Esophagus muscularis mucosa (tissue), 4 donors: ENCODE measurements around the gene VCL. TPM values are rescaled to one million over a fixed set of nuclear protein-coding genes. Genes with fewer than 3 reads are reported as not detected.

Source experiments
- DNase-seq: peaks from one replicate; pipeline ENCODE4 v3.0.0-alpha.2; 2017; ENCODE audit errors: extremely low spot score
- H3K27ac ChIP-seq, 4 donors: fragments of 200-600 bp; sonication (generic); replicated peaks in 1 of 4; 1 replicate in 3 of 4; 2 replicates in 1 of 4; pipeline ENCODE4 v1.5.1; 2016 to 2019; ENCODE audit warnings: mild to moderate bottlenecking in 1 of 4
- H3K27me3 ChIP-seq, 4 donors: fragments of 200-600 bp; sonication (generic); one replicate each; pipeline versions ENCODE4 v1.5.1 to v1.6.0; 2016 to 2019
- H3K36me3 ChIP-seq, 4 donors: fragments of 200-600 bp; sonication (generic); one replicate each; pipeline ENCODE4 v1.5.1; 2016 to 2019
- H3K4me1 ChIP-seq, 4 donors: fragments of 200-600 bp; sonication (generic); one replicate each; pipeline ENCODE4 v1.5.1; 2016 to 2019
- H3K4me3 ChIP-seq, 4 donors: fragments of 200-600 bp; sonication (generic); 1 replicate in 2 of 4; 2 replicates in 2 of 4; pipeline ENCODE4 v1.5.1; 2016 to 2019; ENCODE audit warnings: mild to moderate bottlenecking in 4 of 4, moderate library complexity in 1 of 4
- H3K9me3 ChIP-seq, 4 donors: fragments of 200-600 bp; sonication (generic); 1 replicate in 3 of 4; 2 replicates in 1 of 4; pipeline ENCODE4 v1.5.1; 2016 to 2019
- CTCF ChIP-seq, 3 experiments: fragments of 200-600 bp in 2 of 3; fragments of 450-650 bp in 1 of 3; sonication (generic) in 2 of 3; IDR thresholded peaks; one replicate each; pipeline ENCODE4 v1.5.1; 2017 to 2019; ENCODE audit warnings: antibody characterized with exemption in 3 of 3, mild to moderate bottlenecking in 2 of 3, moderate library complexity in 1 of 3
- EP300 ChIP-seq: sonication (generic); formaldehyde crosslinking; IDR thresholded peaks from one replicate; pipeline ENCODE4 v1.6.1; 2017; ENCODE audit warnings: antibody characterized with exemption
- POLR2A ChIP-seq: fragments of 450-650 bp; IDR thresholded peaks from one replicate; pipeline ENCODE4 v1.6.1; 2017; ENCODE audit warnings: antibody characterized with exemption, moderate library complexity, mild to moderate bottlenecking, low read depth
- POLR2AphosphoS5 ChIP-seq, 2 donors: sonication (generic); formaldehyde crosslinking; IDR thresholded peaks; one replicate each; pipeline ENCODE4 v1.6.1; 2017; ENCODE audit warnings: antibody characterized with exemption in 2 of 2
- WGBS: methylation state at CpG from one replicate; pipeline ENCODE4 v1.1.5; 2018; 5-methylcytosine and 5-hydroxymethylcytosine counted together
- intact Hi-C: fragments of 100-400 bp; cut with DNase I; formaldehyde crosslinking; loops from one replicate; pipeline ENCODE4 v1.15.1; 2023
- total RNA-seq, 4 donors: library from RNA; depleted of rRNA; stranded (reverse); fragments of >200 nt; gene quantifications; one replicate each; pipeline versions ENCODE4 v1.1.0 to v1.2.1, GENCODE V29; 2016

Gene VCL
- total RNA-seq, 4 donors from 2014 or later: 412 to 555 (median 448) TPM

GRCh38 chr10:74047871-74048270, 50.0 kb downstream of the VCL start:
- Histone ChIP-seq H3K4me1 (peaks cover 56 to 74% (median 68%) of the 10 kb centered on the region in 4 donors), H3K27ac (peak overlapping the region; percentile 28 to 58 (median 42)), H3K27me3 (no peaks in the 10 kb centered on the region)

GRCh38 chr10:74048433-74048832, 50.5 kb downstream of the VCL start:
- DNase-seq: no peak
- intact Hi-C loops: no loop called here
- Histone ChIP-seq H3K4me3 (no peak overlapping the region), H3K9me3 (no peaks in the 10 kb centered on the region), H3K4me1 (peaks cover 61 to 79% (median 73%) of the 10 kb centered on the region in 4 donors), H3K27me3 (no peaks in the 10 kb centered on the region), H3K27ac (peak overlapping the region in 2 of 4 donors; percentile 48 to 58), H3K36me3 (peaks cover 12 to 23% (median 16%) of the 10 kb centered on the region in 4 donors)
- 80% methylated on average over 2 of the region's 2 CpGs for WGBS
- TF ChIP-seq POLR2AphosphoS5 (IDR thresholded peaks at IDR 0.05) (no peak), EP300 (no peak), POLR2A (no peak), CTCF (IDR thresholded peaks at IDR 0.05) (no peak)

More at GRCh38 chr10:74047871-74048270, 50.0 kb downstream of the VCL start:
- intact Hi-C loops: no loop called here
- Histone ChIP-seq H3K36me3 (peaks cover 15 to 26% (median 20%) of the 10 kb centered on the region in 4 donors), H3K4me3 (no peak overlapping the region), H3K9me3 (no peaks in the 10 kb centered on the region)
- 86% methylated on average over 3 of the region's 3 CpGs for WGBS
- TF ChIP-seq POLR2A: no peak
- TF ChIP-seq EP300: no peak
- TF ChIP-seq CTCF (IDR thresholded peaks at IDR 0.05): no peak
- TF ChIP-seq POLR2AphosphoS5 (IDR thresholded peaks at IDR 0.05): no peak
- DNase-seq: no peak

- Histone ChIP-seq H3K9me3 (no peaks in the 10 kb centered on the region), H3K4me3 (no peak overlapping the region), H3K36me3 (peaks cover 0 to 7% (median 4%) of the 10 kb centered on the region in 4 donors), H3K27ac (peak overlapping the region in 3 of 4 donors; percentile 35 to 62 (median 56)), H3K27me3 (no peaks in the 10 kb centered on the region), H3K4me1 (peaks cover 66 to 93% (median 85%) of the 10 kb centered on the region in 4 donors)
- intact Hi-C loops: no loop called here
- 19% methylated on average over 1 of the region's 1 CpG for WGBS
- no peak for TF ChIP-seq EP300
- TF ChIP-seq POLR2A: no peak
- no peak for TF ChIP-seq CTCF (IDR thresholded peaks at IDR 0.05)
- TF ChIP-seq POLR2AphosphoS5 (IDR thresholded peaks at IDR 0.05): no peak
- no peak for DNase-seq
These were observed 52.0 kb downstream of the VCL start for GRCh38 chr10:74049955-74050354.

- Histone ChIP-seq H3K27ac (peak overlapping the region; percentile 21 to 62 (median 46)), H3K27me3 (no peaks in the 10 kb centered on the region), H3K36me3 (peaks cover 0 to 7% (median 2%) of the 10 kb centered on the region in 4 donors), H3K4me3 (no peak overlapping the region), H3K4me1 (peaks cover 71 to 98% (median 90%) of the 10 kb centered on the region in 4 donors), H3K9me3 (no peaks in the 10 kb centered on the region)
- WGBS: 100% methylated on average over 1 of the region's 1 CpG
- DNase-seq: no peak
- intact Hi-C loops: no loop called here
- TF ChIP-seq EP300 (no peak), POLR2A (no peak), POLR2AphosphoS5 (IDR thresholded peaks at IDR 0.05) (no peak), CTCF (IDR thresholded peaks at IDR 0.05) (no peak)
These were observed 52.7 kb downstream of the VCL start for GRCh38 chr10:74050653-74051052.

GRCh38 chr10:74051736-74052342, 53.9 kb downstream of the VCL start:
- DNase-seq: no peak
- H3K4me3 ChIP-seq: no peak overlapping the region
- whole genome bisulfite sequencing: 44% methylated on average over 5 of the region's 5 CpGs
- H3K27ac ChIP-seq: peak overlapping the region in 3 of 4 donors; percentile 17 to 56 (median 42)
- TF ChIP-seq CTCF (IDR thresholded peaks at IDR 0.05) (no peak), EP300 (no peak)
- H3K27me3 ChIP-seq: no peaks in the 10 kb centered on the region
- no peaks in the 10 kb centered on the region for H3K36me3 ChIP-seq
- H3K9me3 ChIP-seq: no peaks in the 10 kb centered on the region
- H3K4me1 ChIP-seq: peaks cover 77 to 98% (median 95%) of the 10 kb centered on the region in 4 donors
- intact Hi-C loops: no loop called here
